K562 (cell line): ENCODE measurements around the gene P4HB. TPM values are rescaled to one million over a fixed set of nuclear protein-coding genes. Genes with fewer than 3 reads are reported as not detected.

Source experiments
- ATAC-seq: fragments of 200-7000 bp; cut with Tn5 transposase; 3 replicates; pipeline ENCODE4 v1.9.1; 2020; ENCODE audit warnings: moderate library complexity
- BruUV-seq: library from RNA; stranded (reverse); fragments of 400-500 nt; replicated peaks from 2 replicates; lab custom pipeline; 2021; lab: Mats Ljungman, UMichigan
- CTCF ChIA-PET: fragments of 300-600 bp; formaldehyde crosslinking; extraction: SDS; loops from one replicate; lab custom pipeline; 2021; ENCODE audit warnings: low intra/inter-chr PET ratio; lab: Yijun Ruan, JAX
- POLR2A ChIA-PET: fragments of 300-600, 350-650 bp; sonication (Branson Sonifier 250); formaldehyde crosslinking; extraction: SDS; loops from one replicate; lab custom pipeline; 2021; ENCODE audit warnings: antibody characterized with exemption, inconsistent platforms; lab: Yijun Ruan, JAX
- DNase-seq, 4 experiments: peaks; one replicate each; pipeline versions ENCODE4 v3.0.0 to v3.0.0-alpha.2; 2011 to 2018; ENCODE audit warnings: low spot score in 3 of 4, mixed read lengths in 3 of 4; ENCODE audit errors: extremely low read depth in 1 of 4
- FAIRE-seq: peaks from 2 replicates; lab custom pipeline; 2011; peaks lifted over from hg19 to GRCh38; lab: Jason Lieb, UNC
- H2AFZ ChIP-seq: 2 replicates; pipeline ENCODE4 v1.6.0; 2011; ENCODE audit warnings: low read depth, low read length, control low read depth, inconsistent platforms
- H3K27ac ChIP-seq: fragments of 200-600 bp; 3 replicates; pipeline ENCODE4 v1.8.0; 2011; ENCODE audit warnings: low read depth, mild to moderate bottlenecking, control low read depth, inconsistent platforms, low read length, moderate library complexity, mixed read lengths; ENCODE audit errors: extremely low read depth
- H3K27me3 ChIP-seq, 2 experiments: fragments of 300-600 bp in 1 of 2; 2 replicates in 1 of 2; 3 replicates in 1 of 2; pipeline versions ENCODE4 v1.6.0 to v1.8.0; 2011; ENCODE audit warnings: inconsistent platforms in 2 of 2, low read length in 2 of 2, mild to moderate bottlenecking in 1 of 2, mixed read lengths in 1 of 2, moderate library complexity in 1 of 2; ENCODE audit not compliant: control insufficient read depth in 2 of 2, insufficient read depth in 2 of 2
- H3K36me3 ChIP-seq: fragments of 300-600 bp; 3 replicates; pipeline ENCODE4 v1.8.0; 2011; ENCODE audit warnings: mild to moderate bottlenecking, low read length, inconsistent platforms; ENCODE audit not compliant: control insufficient read depth, insufficient read depth
- H3K4me1 ChIP-seq, 2 experiments: fragments of 200-600 bp in 1 of 2; replicated peaks in 1 of 2; 2 replicates in 1 of 2; 3 replicates in 1 of 2; pipeline versions ENCODE4 v1.5.1 to v1.8.0; 2011; ENCODE audit warnings: inconsistent platforms in 2 of 2, low read length in 2 of 2, mild to moderate bottlenecking in 1 of 2, mixed read lengths in 1 of 2, moderate library complexity in 1 of 2; ENCODE audit not compliant: control insufficient read depth in 2 of 2, insufficient read depth in 2 of 2
- H3K4me2 ChIP-seq: 2 replicates; pipeline ENCODE4 v1.6.1; 2011; ENCODE audit warnings: low read length, control low read depth, inconsistent platforms, mixed read lengths; ENCODE audit not compliant: insufficient read depth
- H3K4me3 ChIP-seq: fragments of 200-600 bp; sonication (generic), shearing (Covaris generic); 2 replicates; pipeline ENCODE4 v1.5.1; 2016; ENCODE audit warnings: control low read depth, inconsistent platforms
- H3K79me2 ChIP-seq: fragments of 200-600 bp; 3 replicates; pipeline ENCODE4 v1.8.0; 2011; ENCODE audit warnings: low read length, inconsistent platforms; ENCODE audit not compliant: control insufficient read depth, insufficient read depth
- H3K9ac ChIP-seq, 2 experiments: 2 replicates each; pipeline versions ENCODE4 v1.6.0 to v1.6.1; 2011; ENCODE audit warnings: low read depth in 2 of 2, low read length in 2 of 2, control low read depth in 1 of 2, inconsistent platforms in 1 of 2, mild to moderate bottlenecking in 1 of 2, mixed read lengths in 1 of 2; ENCODE audit not compliant: insufficient read depth in 1 of 2
- H3K9me1 ChIP-seq: one replicate; pipeline ENCODE4 v1.6.0; 2011; ENCODE audit warnings: inconsistent platforms, mild to moderate bottlenecking, low read length, moderate library complexity; ENCODE audit not compliant: control insufficient read depth, insufficient read depth
- H3K9me3 ChIP-seq: replicated peaks from 2 replicates; pipeline ENCODE4 v1.5.1; 2011; ENCODE audit warnings: low read depth, low read length, inconsistent platforms; ENCODE audit not compliant: control insufficient read depth, insufficient read depth
- H4K20me1 ChIP-seq: replicated peaks from 2 replicates; pipeline ENCODE4 v1.6.1; 2011; ENCODE audit warnings: low read length, inconsistent platforms, mixed read lengths; ENCODE audit not compliant: control insufficient read depth, insufficient read depth
- CTCFL ChIP-seq: IDR thresholded peaks from 2 replicates; pipeline ENCODE4 v1.6.1; 2011; ENCODE audit warnings: borderline replicate concordance, low read depth, mild to moderate bottlenecking, moderate library complexity, low read length; ENCODE audit not compliant: insufficient read depth, poor library complexity, severe bottlenecking
- KHSRP ChIP-seq: fragments of 450-650 bp; IDR thresholded peaks from 2 replicates; pipeline ENCODE4 v1.6.1; 2017
- PKNOX1 ChIP-seq: fragments of 450-650 bp; IDR thresholded peaks from 2 replicates; pipeline ENCODE4 v1.6.1; 2016
- SMAD4 ChIP-seq: fragments of 250-450 bp; sonication (Bioruptor Pico); conservative IDR thresholded peaks from 2 replicates; pipeline ENCODE4 v1.8.0; 2021; ENCODE audit warnings: inconsistent platforms, mild to moderate bottlenecking, moderate library complexity
- WGBS: fragments of 100-300 bp; shearing (Covaris generic); methylation state at CpG from one replicate; pipeline ENCODE4 v1.1.6; 2016; ENCODE audit warnings: low coverage, mixed read lengths; ENCODE audit not compliant: insufficient coverage; ENCODE audit errors: missing lambda C conversion rate; 5-methylcytosine and 5-hydroxymethylcytosine counted together
- in situ Hi-C: fragments of 300-500 bp; cut with MboI; formaldehyde crosslinking; loops from 4 replicates; pipeline ENCODE4 v1.15.0; 2018; ENCODE audit warnings: inconsistent platforms, mixed read lengths
- intact Hi-C: fragments of 100-400 bp; cut with micrococcal nuclease; formaldehyde crosslinking; loops from 2 replicates; pipeline ENCODE4 v1.14.2; 2022
- polyA plus RNA-seq, 8 experiments: library from polyadenylated mRNA; depleted of rRNA in 4 of 8; stranded (reverse) in 5 of 8; unstranded in 3 of 8; fragments of >200 nt; fragmentation: Nextera tagmentation in 2 of 8; fragmentation: Illumina TruSeq in 1 of 8; extraction: Ambion mirVana in 2 of 8; extraction: Trizol in 1 of 8; gene quantifications; 2 replicates each; pipeline versions ENCODE4 v1.2.1 to v1.2.3, GENCODE V29; 2011 to 2014; ENCODE audit warnings: inconsistent platforms in 1 of 8, missing spikeins in 1 of 8
- total RNA-seq, 7 experiments: library from RNA; depleted of rRNA in 6 of 7; stranded (reverse); fragments of >200 nt in 6 of 7; fragmentation: Illumina TruSeq in 2 of 7; extraction: Trizol in 2 of 7; gene quantifications; 2 replicates each; pipeline versions ENCODE4 v1.2.1 to v1.2.3, GENCODE V29; 2011 to 2021; ENCODE audit warnings: low replicate concordance in 1 of 7

Gene P4HB
- total and polyA plus RNA-seq, 9 of the 15 experiments (the other 6 are each of a cell fraction or from before 2014, with no cell fraction given), result 4.4 to 645 (median 325) TPM

- no peak for TF ChIP-seq CTCFL
Observed at GRCh38 chr17:81810476-81810875, 49.9 kb downstream of the P4HB start (continued).

GRCh38 chr17:81809556-81809998 lies 50.8 kb downstream of the P4HB start:
- no peak overlapping the region for H3K27ac ChIP-seq
- H3K4me3 ChIP-seq, result no peak overlapping the region
- TF ChIP-seq PKNOX1 (0 out of 2 replicates have a peak, but pooled peaks have one; percentile 8), KHSRP (no peak), SMAD4 (CRISPR knock-in tag) (peak; percentile 86; the same call in 1 of the 2 replicates)
- peaks cover 19 to 73% of the 10 kb centered on the region in 2 experiments; a peak in 4 of 5 replicates for H3K27me3 ChIP-seq
- no peak overlapping the region for H3K4me2 ChIP-seq
- FAIRE-seq (no peak), ATAC-seq (no peak), DNase-seq (no peak)
- intact Hi-C loops, result no loop called here
- BruUV-seq, result no TSS peak
- CTCF ChIA-PET, result no interaction called here
- H3K4me1 ChIP-seq, result peaks cover 0 to 91% of the 10 kb centered on the region in 2 experiments; a peak in 3 of 5 replicates
- POLR2A ChIA-PET, result interaction anchor here (0.5 to 0.6 kb wide), 2 partner anchors 9 to 95 kb away, joined by 3 read pairs; no protein-coding TSS in a partner anchor
- H3K36me3 ChIP-seq, result no peaks in the 10 kb centered on the region
- H4K20me1 ChIP-seq, result peaks cover 14% of the 10 kb centered on the region
- H2AFZ ChIP-seq, result no peak overlapping the region
- H3K79me2 ChIP-seq, result no peaks in the 10 kb centered on the region
- peak overlapping the region in 1 of 2 experiments; percentile 35; a peak in 1 of 4 replicates for H3K9ac ChIP-seq
- H3K9me1 ChIP-seq, result peaks cover 2% of the 10 kb centered on the region
- 9% methylated on average over 6 of the region's 7 CpGs for WGBS
- H3K9me3 ChIP-seq, result no peaks in the 10 kb centered on the region
- in situ Hi-C loops, result loop anchor here (5.0 kb wide), 1 partner anchor 72 kb away; no protein-coding TSS in a partner anchor
